ENCODE results near the gene ST7.

DNA sequence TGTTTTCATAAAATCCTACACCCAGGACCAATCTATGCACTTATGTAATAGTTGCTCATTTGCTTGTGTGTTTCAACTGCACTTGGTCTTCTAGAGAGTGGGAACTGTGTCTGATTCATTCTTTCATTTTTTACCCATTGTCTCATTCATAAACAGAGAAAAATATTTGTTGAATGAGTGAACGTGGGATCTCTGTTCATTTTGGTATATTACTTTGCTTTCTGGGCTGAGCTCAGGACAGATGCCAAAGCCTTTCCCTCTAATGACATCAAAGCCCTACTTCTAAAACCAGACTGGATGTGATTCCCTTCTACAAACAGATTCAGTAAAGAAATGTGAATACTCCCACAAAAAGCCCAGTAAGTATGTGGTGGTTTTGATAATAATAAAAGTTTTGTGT lies 145.2 kb downstream of the ST7 start:
- TF ChIP-seq, protein P1, sequence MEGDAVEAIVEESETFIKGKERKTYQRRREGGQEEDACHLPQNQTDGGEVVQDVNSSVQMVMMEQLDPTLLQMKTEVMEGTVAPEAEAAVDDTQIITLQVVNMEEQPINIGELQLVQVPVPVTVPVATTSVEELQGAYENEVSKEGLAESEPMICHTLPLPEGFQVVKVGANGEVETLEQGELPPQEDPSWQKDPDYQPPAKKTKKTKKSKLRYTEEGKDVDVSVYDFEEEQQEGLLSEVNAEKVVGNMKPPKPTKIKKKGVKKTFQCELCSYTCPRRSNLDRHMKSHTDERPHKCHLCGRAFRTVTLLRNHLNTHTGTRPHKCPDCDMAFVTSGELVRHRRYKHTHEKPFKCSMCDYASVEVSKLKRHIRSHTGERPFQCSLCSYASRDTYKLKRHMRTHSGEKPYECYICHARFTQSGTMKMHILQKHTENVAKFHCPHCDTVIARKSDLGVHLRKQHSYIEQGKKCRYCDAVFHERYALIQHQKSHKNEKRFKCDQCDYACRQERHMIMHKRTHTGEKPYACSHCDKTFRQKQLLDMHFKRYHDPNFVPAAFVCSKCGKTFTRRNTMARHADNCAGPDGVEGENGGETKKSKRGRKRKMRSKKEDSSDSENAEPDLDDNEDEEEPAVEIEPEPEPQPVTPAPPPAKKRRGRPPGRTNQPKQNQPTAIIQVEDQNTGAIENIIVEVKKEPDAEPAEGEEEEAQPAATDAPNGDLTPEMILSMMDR (IDR thresholded peaks at IDR 0.05): no peak
- TF ChIP-seq, protein P2, sequence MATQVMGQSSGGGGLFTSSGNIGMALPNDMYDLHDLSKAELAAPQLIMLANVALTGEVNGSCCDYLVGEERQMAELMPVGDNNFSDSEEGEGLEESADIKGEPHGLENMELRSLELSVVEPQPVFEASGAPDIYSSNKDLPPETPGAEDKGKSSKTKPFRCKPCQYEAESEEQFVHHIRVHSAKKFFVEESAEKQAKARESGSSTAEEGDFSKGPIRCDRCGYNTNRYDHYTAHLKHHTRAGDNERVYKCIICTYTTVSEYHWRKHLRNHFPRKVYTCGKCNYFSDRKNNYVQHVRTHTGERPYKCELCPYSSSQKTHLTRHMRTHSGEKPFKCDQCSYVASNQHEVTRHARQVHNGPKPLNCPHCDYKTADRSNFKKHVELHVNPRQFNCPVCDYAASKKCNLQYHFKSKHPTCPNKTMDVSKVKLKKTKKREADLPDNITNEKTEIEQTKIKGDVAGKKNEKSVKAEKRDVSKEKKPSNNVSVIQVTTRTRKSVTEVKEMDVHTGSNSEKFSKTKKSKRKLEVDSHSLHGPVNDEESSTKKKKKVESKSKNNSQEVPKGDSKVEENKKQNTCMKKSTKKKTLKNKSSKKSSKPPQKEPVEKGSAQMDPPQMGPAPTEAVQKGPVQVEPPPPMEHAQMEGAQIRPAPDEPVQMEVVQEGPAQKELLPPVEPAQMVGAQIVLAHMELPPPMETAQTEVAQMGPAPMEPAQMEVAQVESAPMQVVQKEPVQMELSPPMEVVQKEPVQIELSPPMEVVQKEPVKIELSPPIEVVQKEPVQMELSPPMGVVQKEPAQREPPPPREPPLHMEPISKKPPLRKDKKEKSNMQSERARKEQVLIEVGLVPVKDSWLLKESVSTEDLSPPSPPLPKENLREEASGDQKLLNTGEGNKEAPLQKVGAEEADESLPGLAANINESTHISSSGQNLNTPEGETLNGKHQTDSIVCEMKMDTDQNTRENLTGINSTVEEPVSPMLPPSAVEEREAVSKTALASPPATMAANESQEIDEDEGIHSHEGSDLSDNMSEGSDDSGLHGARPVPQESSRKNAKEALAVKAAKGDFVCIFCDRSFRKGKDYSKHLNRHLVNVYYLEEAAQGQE (IDR thresholded peaks at IDR 0.05; ENCODE audit: insufficient read depth in 1 of 2, low read depth in 2 of 2, low read length in 1 of 2): no peak
- TF ChIP-seq TCF7L2 (IDR thresholded peaks at IDR 0.05; ENCODE audit: low read depth, low read length) (no peak), POLR2AphosphoS5 (IDR thresholded peaks at IDR 0.05; ENCODE audit: low read depth, low read length) (no peak), SIN3A (IDR thresholded peaks at IDR 0.05; ENCODE audit: borderline replicate concordance, insufficient read depth, low read depth, low read length) (no peak)

All from Panc1 (cell line).